ENCODE data around the gene SLC34A1.

Gene SLC34A1

DNA sequence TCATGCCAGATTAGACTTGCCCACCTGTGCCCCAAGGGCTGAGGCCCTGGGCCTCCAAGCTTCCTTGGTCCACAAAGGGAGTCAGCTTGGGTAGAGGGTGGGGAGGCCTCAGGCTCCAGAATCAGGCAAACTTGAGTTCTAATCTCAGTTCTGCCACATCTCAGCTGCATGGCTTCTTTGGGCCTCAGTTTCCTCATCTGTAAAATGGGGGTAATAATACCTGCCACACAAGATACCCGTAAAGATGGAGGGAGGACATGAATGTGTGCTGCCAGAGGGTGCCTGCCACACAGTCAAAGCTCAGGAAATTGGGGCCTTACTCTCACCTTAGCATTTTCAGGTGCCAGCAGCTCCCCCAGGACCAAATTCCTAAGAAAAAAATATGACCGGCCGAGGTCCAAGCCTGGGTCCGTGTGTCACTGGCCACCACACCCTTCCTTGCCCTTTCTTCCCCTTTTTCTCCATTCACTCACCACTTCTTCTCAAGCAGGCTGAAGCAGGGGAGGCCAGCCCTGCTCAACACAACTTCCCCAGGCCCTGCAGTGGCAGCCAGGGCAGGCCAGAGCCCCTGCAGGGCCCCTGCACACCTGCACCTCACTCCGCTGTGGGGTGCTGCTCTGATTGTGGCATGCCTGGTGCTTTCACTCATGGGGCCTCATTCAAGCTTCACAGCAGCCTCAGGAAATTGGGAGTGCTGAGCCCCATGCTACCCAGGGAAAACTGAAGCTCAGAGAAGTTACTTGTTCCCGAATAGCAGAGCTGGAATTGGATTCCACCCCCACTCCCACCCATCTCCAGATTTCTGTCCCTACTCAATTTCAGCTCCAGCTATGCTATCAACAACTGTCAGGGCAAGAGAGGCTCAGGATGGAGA, 22.6 kb upstream of the SLC34A1 start:
- Histone ChIP-seq H3K27ac (ENCODE audit: insufficient read depth, low read length, poor library complexity, severe bottlenecking) (peak overlapping the region; percentile 88), H3K4me3 (ENCODE audit: insufficient read depth, low read depth, low read length, poor library complexity, severe bottlenecking) (peak overlapping the region; percentile 47), H3K36me3 (ENCODE audit: control insufficient read depth, insufficient read depth, low read length) (peaks cover 15% of the 10 kb centered on the region), H3K27me3 (replicated peaks; ENCODE audit: control insufficient read depth, insufficient read depth, low read length, poor library complexity, severe bottlenecking) (no peaks in the 10 kb centered on the region), H3K4me1 (ENCODE audit: control insufficient read depth, insufficient read depth, low read length, poor library complexity, severe bottlenecking) (peaks cover 72% of the 10 kb centered on the region), H3K9me3 (ENCODE audit: control insufficient read depth, low read length) (no peaks in the 10 kb centered on the region)
- DNase-seq: no peak

DNA sequence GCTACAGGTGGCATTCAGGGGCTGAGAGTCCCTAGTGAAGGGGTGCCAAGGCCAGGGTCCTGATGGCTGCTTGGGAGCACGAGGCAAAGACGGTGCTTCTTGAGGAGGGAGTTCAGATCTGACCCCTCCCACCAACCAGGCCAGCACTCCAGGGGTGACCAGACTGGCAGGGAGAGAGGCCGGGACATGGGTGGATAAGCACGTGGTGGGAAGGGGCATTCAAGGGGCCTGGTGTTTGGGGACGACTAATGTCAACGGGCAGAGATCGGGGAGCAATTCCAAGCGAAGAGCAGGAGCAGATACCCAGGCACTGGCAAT, 22.0 kb upstream of the SLC34A1 start:
- peaks cover 66% of the 10 kb centered on the region for H3K4me1 ChIP-seq (ENCODE audit: control insufficient read depth, insufficient read depth, low read length, poor library complexity, severe bottlenecking)
- peak overlapping the region; percentile 47 for H3K4me3 ChIP-seq (ENCODE audit: insufficient read depth, low read depth, low read length, poor library complexity, severe bottlenecking)
- H3K36me3 ChIP-seq (ENCODE audit: control insufficient read depth, insufficient read depth, low read length): peaks cover 21% of the 10 kb centered on the region
- peak overlapping the region; percentile 88 for H3K27ac ChIP-seq (ENCODE audit: insufficient read depth, low read length, poor library complexity, severe bottlenecking)
- no peaks in the 10 kb centered on the region for H3K9me3 ChIP-seq (ENCODE audit: control insufficient read depth, low read length)
- H3K27me3 ChIP-seq (replicated peaks; ENCODE audit: control insufficient read depth, insufficient read depth, low read length, poor library complexity, severe bottlenecking): no peaks in the 10 kb centered on the region
- no peak for DNase-seq

DNA sequence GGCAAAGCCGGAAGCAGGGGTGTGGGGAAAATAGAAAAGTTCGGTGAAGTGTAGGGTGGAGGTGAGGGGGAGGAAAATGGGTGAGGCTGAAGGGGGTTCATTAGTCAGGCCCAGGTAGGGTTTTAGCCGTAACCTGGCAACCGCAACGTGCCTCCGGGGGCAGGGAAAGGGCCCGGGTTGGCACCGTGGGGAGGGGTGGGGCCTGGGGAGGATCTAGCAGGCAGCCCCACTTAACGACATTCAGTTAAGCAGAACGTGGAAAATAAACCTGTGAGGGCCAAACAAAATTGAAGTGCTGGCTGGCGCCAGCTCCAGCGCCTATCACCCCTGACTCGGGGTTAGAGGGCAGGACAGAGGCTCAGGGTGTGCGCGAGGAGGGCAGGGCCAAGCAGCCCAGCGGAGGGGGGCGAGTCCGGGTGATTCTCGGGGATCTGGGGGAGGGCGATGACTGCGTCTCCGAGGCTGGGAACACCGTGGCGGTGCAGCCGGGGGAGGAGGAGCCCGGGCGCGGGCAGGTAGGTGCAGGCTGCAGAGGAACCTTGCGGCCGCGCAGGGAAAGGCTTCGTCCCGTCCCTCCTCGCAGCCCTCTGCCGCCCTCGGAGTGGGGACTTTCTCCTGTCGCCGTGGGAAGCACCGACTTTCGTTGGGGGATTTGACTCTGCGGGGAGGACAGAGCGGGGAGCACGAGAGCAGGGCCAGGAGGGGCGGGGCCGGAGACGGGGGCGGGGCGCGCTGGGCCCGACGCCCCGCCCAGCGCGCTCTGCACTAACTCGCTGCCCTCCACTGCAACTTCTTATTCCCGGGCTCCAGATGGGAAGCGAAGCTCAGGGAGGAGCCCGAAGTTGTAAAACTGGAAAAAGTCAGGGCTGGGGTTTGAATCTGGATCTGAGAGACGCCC, 21.4 kb upstream of the SLC34A1 start:
- peak overlapping the region; percentile 88 for H3K27ac ChIP-seq (ENCODE audit: insufficient read depth, low read length, poor library complexity, severe bottlenecking)
- H3K4me1 ChIP-seq (ENCODE audit: control insufficient read depth, insufficient read depth, low read length, poor library complexity, severe bottlenecking): peaks cover 63% of the 10 kb centered on the region

DNA sequence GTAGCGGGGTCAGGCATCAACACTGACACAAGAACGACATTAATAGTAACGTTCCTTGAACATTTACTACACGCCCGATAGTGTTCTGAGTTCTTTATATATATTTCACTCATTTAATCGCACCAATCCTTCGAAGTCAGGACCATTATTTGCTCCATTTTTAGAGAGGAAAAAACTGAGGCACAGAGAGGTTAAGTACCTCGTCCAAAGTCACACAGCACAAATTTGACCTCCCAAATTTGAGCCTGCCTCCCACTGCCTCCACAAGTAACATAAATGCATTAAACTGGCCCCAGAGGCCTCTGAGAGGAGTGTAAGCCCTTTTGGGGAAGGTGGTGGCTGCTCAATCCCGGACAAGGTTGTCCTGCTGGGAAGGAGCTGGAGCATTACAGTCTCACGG, 20.7 kb upstream of the SLC34A1 start:
- H3K4me3 ChIP-seq (ENCODE audit: insufficient read depth, low read depth, low read length, poor library complexity, severe bottlenecking): peak overlapping the region; percentile 47
- H3K9me3 ChIP-seq (ENCODE audit: control insufficient read depth, low read length): no peaks in the 10 kb centered on the region
- peak overlapping the region; percentile 88 for H3K27ac ChIP-seq (ENCODE audit: insufficient read depth, low read length, poor library complexity, severe bottlenecking)
- no peak for DNase-seq
- H3K27me3 ChIP-seq (replicated peaks; ENCODE audit: control insufficient read depth, insufficient read depth, low read length, poor library complexity, severe bottlenecking): no peaks in the 10 kb centered on the region
- peaks cover 34% of the 10 kb centered on the region for H3K36me3 ChIP-seq (ENCODE audit: control insufficient read depth, insufficient read depth, low read length)
- peaks cover 61% of the 10 kb centered on the region for H3K4me1 ChIP-seq (ENCODE audit: control insufficient read depth, insufficient read depth, low read length, poor library complexity, severe bottlenecking)

More for the DNA sequence above, 21.4 kb upstream of the SLC34A1 start:
- Histone ChIP-seq H3K27me3 (replicated peaks; ENCODE audit: control insufficient read depth, insufficient read depth, low read length, poor library complexity, severe bottlenecking) (no peaks in the 10 kb centered on the region), H3K9me3 (ENCODE audit: control insufficient read depth, low read length) (no peaks in the 10 kb centered on the region), H3K36me3 (ENCODE audit: control insufficient read depth, insufficient read depth, low read length) (peaks cover 27% of the 10 kb centered on the region), H3K4me3 (ENCODE audit: insufficient read depth, low read depth, low read length, poor library complexity, severe bottlenecking) (peak overlapping the region; percentile 47)
- peak; percentile 69 to 78 (median 73) for DNase-seq

GRCh38 chr5:177364159-177364962, 19.9 kb upstream of the SLC34A1 start:
- DNase-seq: no peak
- Histone ChIP-seq H3K36me3 (ENCODE audit: control insufficient read depth, insufficient read depth, low read length) (peaks cover 42% of the 10 kb centered on the region), H3K4me3 (ENCODE audit: insufficient read depth, low read depth, low read length, poor library complexity, severe bottlenecking) (no peak overlapping the region), H3K4me1 (ENCODE audit: control insufficient read depth, insufficient read depth, low read length, poor library complexity, severe bottlenecking) (peaks cover 54% of the 10 kb centered on the region), H3K27me3 (replicated peaks; ENCODE audit: control insufficient read depth, insufficient read depth, low read length, poor library complexity, severe bottlenecking) (no peaks in the 10 kb centered on the region), H3K27ac (ENCODE audit: insufficient read depth, low read length, poor library complexity, severe bottlenecking) (no peak overlapping the region), H3K9me3 (ENCODE audit: control insufficient read depth, low read length) (no peaks in the 10 kb centered on the region)

DNA sequence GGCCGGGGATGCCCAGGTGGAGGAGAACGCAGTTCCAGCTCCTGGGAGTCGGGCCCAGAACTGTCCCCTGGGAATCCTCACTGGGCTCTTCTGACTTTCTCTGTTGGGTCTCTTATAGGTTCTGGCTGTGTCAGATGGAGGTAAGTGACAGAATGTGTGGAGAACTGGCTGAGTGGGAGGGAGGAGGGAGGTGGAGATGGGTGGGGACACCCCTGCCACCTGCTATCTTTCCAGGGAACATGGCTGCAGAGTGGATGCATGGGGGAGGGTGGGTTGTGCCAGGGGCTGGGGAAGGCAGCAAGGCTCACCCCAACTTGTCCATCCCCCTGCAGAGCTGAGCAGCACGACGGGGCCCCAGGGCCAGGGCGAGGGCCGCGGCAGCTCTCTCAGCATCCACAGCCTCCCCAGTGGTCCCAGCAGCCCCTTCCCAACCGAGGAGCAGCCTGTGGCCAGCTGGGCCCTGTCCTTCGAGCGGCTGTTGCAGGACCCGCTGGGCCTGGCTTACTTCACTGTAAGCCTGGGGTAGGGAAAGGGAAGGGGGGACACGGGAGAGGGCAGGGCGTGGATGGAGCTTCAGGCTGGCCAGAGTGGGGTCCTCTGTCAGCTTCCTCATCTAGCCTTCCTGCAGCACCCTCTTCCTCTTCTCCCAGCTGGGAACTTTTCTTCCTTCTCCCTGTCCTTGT, 18.2 kb upstream of the SLC34A1 start:
- no peak for DNase-seq
- Histone ChIP-seq H3K27ac (ENCODE audit: insufficient read depth, low read length, poor library complexity, severe bottlenecking) (no peak overlapping the region), H3K36me3 (ENCODE audit: control insufficient read depth, insufficient read depth, low read length) (peaks cover 45% of the 10 kb centered on the region), H3K9me3 (ENCODE audit: control insufficient read depth, low read length) (no peaks in the 10 kb centered on the region), H3K4me3 (ENCODE audit: insufficient read depth, low read depth, low read length, poor library complexity, severe bottlenecking) (no peak overlapping the region), H3K4me1 (ENCODE audit: control insufficient read depth, insufficient read depth, low read length, poor library complexity, severe bottlenecking) (peaks cover 50% of the 10 kb centered on the region), H3K27me3 (replicated peaks; ENCODE audit: control insufficient read depth, insufficient read depth, low read length, poor library complexity, severe bottlenecking) (no peaks in the 10 kb centered on the region)

DNA sequence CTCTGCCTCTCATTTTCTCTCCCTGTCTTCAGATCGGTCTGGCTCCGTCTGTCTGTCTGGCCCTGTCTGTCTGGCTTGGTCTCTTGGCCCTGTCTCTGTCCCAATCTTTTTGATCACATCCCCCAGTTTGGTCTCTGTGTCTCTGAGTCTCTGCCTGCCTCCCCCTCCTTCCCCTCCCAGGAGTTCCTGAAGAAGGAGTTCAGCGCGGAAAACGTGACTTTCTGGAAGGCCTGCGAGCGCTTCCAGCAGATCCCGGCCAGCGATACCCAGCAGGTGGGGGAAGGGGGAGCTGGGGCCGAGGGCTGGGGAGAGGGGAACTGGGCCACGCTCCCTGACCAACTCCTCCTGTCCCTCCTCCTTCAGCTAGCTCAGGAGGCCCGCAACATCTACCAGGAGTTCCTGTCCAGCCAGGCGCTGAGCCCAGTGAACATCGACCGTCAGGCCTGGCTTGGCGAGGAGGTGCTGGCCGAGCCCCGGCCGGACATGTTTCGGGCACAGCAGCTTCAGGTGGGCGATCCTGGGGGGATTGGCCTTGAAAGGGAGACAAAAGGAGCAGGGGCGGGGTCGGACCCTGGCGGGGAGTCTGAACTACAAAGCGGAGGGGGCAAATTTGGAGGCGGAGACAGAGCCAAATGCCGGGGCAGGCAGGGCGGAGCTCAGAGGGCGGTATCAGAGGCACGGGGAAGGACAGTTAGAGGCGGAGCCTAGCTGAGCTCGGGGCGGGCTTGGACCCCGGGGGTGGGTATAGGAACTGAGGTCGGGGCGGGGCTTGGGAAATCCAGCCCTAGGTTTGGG, 17.5 kb upstream of the SLC34A1 start:
- Histone ChIP-seq H3K4me3 (ENCODE audit: insufficient read depth, low read depth, low read length, poor library complexity, severe bottlenecking) (no peak overlapping the region), H3K27ac (ENCODE audit: insufficient read depth, low read length, poor library complexity, severe bottlenecking) (no peak overlapping the region), H3K36me3 (ENCODE audit: control insufficient read depth, insufficient read depth, low read length) (peaks cover 45% of the 10 kb centered on the region), H3K4me1 (ENCODE audit: control insufficient read depth, insufficient read depth, low read length, poor library complexity, severe bottlenecking) (peaks cover 50% of the 10 kb centered on the region), H3K27me3 (replicated peaks; ENCODE audit: control insufficient read depth, insufficient read depth, low read length, poor library complexity, severe bottlenecking) (no peaks in the 10 kb centered on the region), H3K9me3 (ENCODE audit: control insufficient read depth, low read length) (no peaks in the 10 kb centered on the region)
- no peak for DNase-seq

DNA sequence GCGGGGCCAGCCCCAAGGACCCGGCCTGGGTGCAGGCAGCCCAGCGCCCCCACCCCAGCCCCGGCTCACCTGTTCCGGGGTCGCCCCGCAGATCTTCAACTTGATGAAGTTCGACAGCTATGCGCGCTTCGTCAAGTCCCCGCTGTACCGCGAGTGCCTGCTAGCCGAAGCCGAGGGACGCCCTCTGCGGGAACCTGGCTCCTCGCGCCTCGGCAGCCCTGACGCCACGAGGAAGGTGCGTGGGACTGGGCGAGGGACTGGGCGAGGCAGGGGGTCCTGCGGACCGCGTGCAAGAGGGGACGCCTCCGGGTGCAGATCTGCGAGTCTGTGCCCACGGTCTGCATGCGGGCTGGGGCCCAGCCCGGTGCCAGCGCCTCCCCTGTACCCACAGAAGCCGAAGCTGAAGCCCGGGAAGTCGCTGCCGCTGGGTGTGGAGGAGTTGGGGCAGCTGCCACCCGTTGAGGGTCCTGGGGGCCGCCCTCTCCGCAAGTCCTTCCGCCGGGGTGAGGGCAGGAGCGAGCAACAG, 16.8 kb upstream of the SLC34A1 start:
- Histone ChIP-seq H3K9me3 (ENCODE audit: control insufficient read depth, low read length) (no peaks in the 10 kb centered on the region), H3K4me1 (ENCODE audit: control insufficient read depth, insufficient read depth, low read length, poor library complexity, severe bottlenecking) (peaks cover 50% of the 10 kb centered on the region), H3K4me3 (ENCODE audit: insufficient read depth, low read depth, low read length, poor library complexity, severe bottlenecking) (no peak overlapping the region), H3K27me3 (replicated peaks; ENCODE audit: control insufficient read depth, insufficient read depth, low read length, poor library complexity, severe bottlenecking) (no peaks in the 10 kb centered on the region), H3K36me3 (ENCODE audit: control insufficient read depth, insufficient read depth, low read length) (peaks cover 45% of the 10 kb centered on the region), H3K27ac (ENCODE audit: insufficient read depth, low read length, poor library complexity, severe bottlenecking) (no peak overlapping the region)
- DNase-seq: no peak
